Liver (tissue), 3 donors: ENCODE data around the gene CDH23.

Experiments
- GABPA ChIP-seq, 2 donors: IDR thresholded peaks in 1 of 2; conservative IDR thresholded peaks in 1 of 2; 2 replicates each; pipeline ENCODE4 v1.6.1; 2016; ENCODE audit warnings: antibody characterized with exemption in 2 of 2, mild to moderate bottlenecking in 1 of 2, moderate library complexity in 1 of 2
- HNF4G ChIP-seq: IDR thresholded peaks from 2 replicates; pipeline ENCODE4 v1.6.1; 2016; ENCODE audit warnings: antibody characterized with exemption
- RAD21 ChIP-seq, 2 donors: IDR thresholded peaks; 2 replicates each; pipeline ENCODE4 v1.6.1; 2016; ENCODE audit warnings: antibody characterized with exemption in 2 of 2, mild to moderate bottlenecking in 2 of 2
- SP1 ChIP-seq: IDR thresholded peaks from 2 replicates; pipeline ENCODE4 v1.6.1; 2018; ENCODE audit warnings: antibody characterized with exemption, mild to moderate bottlenecking
- TF ChIP-seq, protein P1 (sequence below): fragments of 150-350 bp; IDR thresholded peaks from 2 replicates; pipeline ENCODE4 v1.5.1; 2017; ENCODE audit warnings: improper control_type of control experiment, low read depth, low read length; ENCODE audit not compliant: missing input control
- TF ChIP-seq, protein P2 (sequence below): IDR thresholded peaks from 2 replicates; pipeline ENCODE4 v1.6.1; 2016; ENCODE audit warnings: antibody characterized with exemption
- TF ChIP-seq, protein P3 (sequence below): IDR thresholded peaks from 2 replicates; pipeline ENCODE4 v1.6.1; 2016; ENCODE audit warnings: antibody characterized with exemption, mild to moderate bottlenecking
- donor health status: healthy.
- donor health status: healthy.

DNA sequence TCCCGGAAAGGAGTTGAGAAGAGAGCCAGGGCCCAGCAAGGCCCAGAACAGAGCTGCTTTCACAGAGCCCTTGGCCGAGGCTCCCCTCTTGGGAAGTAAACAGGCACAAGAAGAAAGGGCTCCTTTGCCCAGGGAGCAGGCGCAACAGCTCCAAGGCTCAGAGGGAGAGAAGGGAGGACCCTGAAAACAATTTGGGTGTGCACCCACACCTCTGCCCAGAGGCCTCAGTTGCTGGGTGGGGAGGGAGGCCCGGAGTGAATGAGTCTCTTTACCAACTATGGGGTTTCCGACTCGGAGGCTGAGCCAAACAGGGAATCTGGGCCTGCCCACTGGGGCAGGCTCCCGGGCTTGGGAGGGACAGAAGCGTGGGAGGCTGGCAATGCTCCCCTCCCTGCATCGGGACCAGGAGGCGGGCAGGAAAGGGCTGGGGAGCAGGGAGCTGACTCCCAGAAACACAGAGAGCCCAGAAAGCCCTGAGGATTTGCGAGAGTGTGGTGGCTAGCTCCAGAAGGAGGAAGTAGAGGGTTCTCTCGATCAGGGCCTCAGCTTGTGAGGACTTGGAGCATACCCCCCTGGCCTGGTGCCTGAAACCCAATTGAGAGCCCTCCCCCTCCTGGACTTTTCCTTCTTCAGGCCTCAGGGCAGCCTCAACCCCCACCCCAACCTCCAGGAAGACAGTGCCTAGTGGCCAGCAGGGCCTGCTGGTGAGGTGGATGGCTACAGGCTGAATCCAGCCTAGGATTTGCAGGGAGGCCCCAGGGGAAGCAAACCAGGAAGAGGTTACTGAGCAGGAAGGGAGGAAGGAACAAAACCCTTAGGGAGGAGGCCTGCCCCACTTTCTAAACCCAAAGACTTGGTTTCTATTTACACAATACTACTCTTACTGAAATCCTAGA is 316.7 kb downstream of the CDH23 start:
- TF ChIP-seq, protein P1, sequence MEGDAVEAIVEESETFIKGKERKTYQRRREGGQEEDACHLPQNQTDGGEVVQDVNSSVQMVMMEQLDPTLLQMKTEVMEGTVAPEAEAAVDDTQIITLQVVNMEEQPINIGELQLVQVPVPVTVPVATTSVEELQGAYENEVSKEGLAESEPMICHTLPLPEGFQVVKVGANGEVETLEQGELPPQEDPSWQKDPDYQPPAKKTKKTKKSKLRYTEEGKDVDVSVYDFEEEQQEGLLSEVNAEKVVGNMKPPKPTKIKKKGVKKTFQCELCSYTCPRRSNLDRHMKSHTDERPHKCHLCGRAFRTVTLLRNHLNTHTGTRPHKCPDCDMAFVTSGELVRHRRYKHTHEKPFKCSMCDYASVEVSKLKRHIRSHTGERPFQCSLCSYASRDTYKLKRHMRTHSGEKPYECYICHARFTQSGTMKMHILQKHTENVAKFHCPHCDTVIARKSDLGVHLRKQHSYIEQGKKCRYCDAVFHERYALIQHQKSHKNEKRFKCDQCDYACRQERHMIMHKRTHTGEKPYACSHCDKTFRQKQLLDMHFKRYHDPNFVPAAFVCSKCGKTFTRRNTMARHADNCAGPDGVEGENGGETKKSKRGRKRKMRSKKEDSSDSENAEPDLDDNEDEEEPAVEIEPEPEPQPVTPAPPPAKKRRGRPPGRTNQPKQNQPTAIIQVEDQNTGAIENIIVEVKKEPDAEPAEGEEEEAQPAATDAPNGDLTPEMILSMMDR: no peak
- TF ChIP-seq SP1: no peak
- TF ChIP-seq, protein P2, sequence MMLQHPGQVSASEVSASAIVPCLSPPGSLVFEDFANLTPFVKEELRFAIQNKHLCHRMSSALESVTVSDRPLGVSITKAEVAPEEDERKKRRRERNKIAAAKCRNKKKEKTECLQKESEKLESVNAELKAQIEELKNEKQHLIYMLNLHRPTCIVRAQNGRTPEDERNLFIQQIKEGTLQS: no peak
- no peak for TF ChIP-seq GABPA (IDR thresholded peaks at IDR 0.05 in 1 of 2, conservative IDR thresholded peaks at IDR 0.05 in 1 of 2)
- no peak for TF ChIP-seq HNF4G
- TF ChIP-seq RAD21 (IDR thresholded peaks at IDR 0.05): no peak
- TF ChIP-seq, protein P3, sequence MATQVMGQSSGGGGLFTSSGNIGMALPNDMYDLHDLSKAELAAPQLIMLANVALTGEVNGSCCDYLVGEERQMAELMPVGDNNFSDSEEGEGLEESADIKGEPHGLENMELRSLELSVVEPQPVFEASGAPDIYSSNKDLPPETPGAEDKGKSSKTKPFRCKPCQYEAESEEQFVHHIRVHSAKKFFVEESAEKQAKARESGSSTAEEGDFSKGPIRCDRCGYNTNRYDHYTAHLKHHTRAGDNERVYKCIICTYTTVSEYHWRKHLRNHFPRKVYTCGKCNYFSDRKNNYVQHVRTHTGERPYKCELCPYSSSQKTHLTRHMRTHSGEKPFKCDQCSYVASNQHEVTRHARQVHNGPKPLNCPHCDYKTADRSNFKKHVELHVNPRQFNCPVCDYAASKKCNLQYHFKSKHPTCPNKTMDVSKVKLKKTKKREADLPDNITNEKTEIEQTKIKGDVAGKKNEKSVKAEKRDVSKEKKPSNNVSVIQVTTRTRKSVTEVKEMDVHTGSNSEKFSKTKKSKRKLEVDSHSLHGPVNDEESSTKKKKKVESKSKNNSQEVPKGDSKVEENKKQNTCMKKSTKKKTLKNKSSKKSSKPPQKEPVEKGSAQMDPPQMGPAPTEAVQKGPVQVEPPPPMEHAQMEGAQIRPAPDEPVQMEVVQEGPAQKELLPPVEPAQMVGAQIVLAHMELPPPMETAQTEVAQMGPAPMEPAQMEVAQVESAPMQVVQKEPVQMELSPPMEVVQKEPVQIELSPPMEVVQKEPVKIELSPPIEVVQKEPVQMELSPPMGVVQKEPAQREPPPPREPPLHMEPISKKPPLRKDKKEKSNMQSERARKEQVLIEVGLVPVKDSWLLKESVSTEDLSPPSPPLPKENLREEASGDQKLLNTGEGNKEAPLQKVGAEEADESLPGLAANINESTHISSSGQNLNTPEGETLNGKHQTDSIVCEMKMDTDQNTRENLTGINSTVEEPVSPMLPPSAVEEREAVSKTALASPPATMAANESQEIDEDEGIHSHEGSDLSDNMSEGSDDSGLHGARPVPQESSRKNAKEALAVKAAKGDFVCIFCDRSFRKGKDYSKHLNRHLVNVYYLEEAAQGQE: no peak
